HCT116 (cell line): Measurements from ENCODE around the gene TMEM238L. TPM values are rescaled to one million over a fixed set of nuclear protein-coding genes. Genes with fewer than 3 reads are reported as not detected.

Source experiments
- ATAC-seq: fragments of 200-7000 bp; cut with Tn5 transposase; 2 replicates; pipeline ENCODE4 v1.9.1; 2020; ENCODE audit warnings: mild to moderate bottlenecking, moderate library complexity
- BruUV-seq: library from RNA; stranded (reverse); fragments of 400-500 nt; replicated peaks from 2 replicates; lab custom pipeline; 2021; lab: Mats Ljungman, UMichigan
- CTCF ChIA-PET: fragments of 300-600 bp; sonication (Branson Sonifier 250); formaldehyde crosslinking; loops from one replicate; lab custom pipeline; 2021; ENCODE audit warnings: antibody characterized with exemption; lab: Charles Lee
- POLR2A ChIA-PET: fragments of 300-600, 350-600 bp; sonication (Branson Sonifier 250); formaldehyde crosslinking; loops from one replicate; lab custom pipeline; 2021; ENCODE audit warnings: antibody characterized with exemption; lab: Charles Lee
- RAD21 ChIA-PET, 2 experiments: fragments of 300-600 bp; sonication (Branson Sonifier 250); formaldehyde crosslinking; loops; one replicate each; lab custom pipeline; 2023; ENCODE audit warnings: low total read pairs in 2 of 2; ENCODE audit not compliant: uncharacterized antibody in 2 of 2, unreplicated experiment in 2 of 2, low non-redundant PET in 1 of 2; lab: Charles Lee
- DNase-seq: peaks from one replicate; pipeline ENCODE4 v3.0.0-alpha.2; 2010; ENCODE audit warnings: low read depth, low spot score
- H2AFZ ChIP-seq: fragments of 200-600 bp; shearing (Covaris generic), sonication (generic); 2 replicates; pipeline ENCODE4 v1.6.1; 2017; ENCODE audit warnings: low read depth, mixed run types, mixed read lengths, antibody characterized with exemption, low read length; ENCODE audit not compliant: poor library complexity, severe bottlenecking
- H3K27ac ChIP-seq: 2 replicates; pipeline ENCODE4 v1.5.1; 2012; ENCODE audit warnings: low read depth, low read length
- H3K27me3 ChIP-seq: fragments of 200-600 bp; sonication (generic); 2 replicates; pipeline ENCODE4 v1.6.1; 2016; ENCODE audit warnings: mixed run types, low read length, mixed read lengths; ENCODE audit not compliant: insufficient read depth
- H3K36me3 ChIP-seq, 2 experiments: fragments of 200-500 bp in 1 of 2; fragments of 200-600 bp in 1 of 2; sonication (Bioruptor generic) in 1 of 2; sonication (generic) in 1 of 2; 2 replicates each; pipeline versions ENCODE4 v1.5.1 to v1.6.1; 2014 to 2016; ENCODE audit warnings: low read length in 2 of 2, inconsistent platforms in 1 of 2, mixed read lengths in 1 of 2, mixed run types in 1 of 2; ENCODE audit not compliant: insufficient read depth in 2 of 2, control insufficient read depth in 1 of 2
- H3K4me1 ChIP-seq, 2 experiments: fragments of 200-600 bp in 1 of 2; sonication (generic) in 1 of 2; 2 replicates each; pipeline versions ENCODE4 v1.5.1 to v1.6.1; 2012 to 2017; ENCODE audit warnings: low read length in 2 of 2, inconsistent platforms in 1 of 2, mild to moderate bottlenecking in 1 of 2, mixed read lengths in 1 of 2, mixed run types in 1 of 2, moderate library complexity in 1 of 2; ENCODE audit not compliant: insufficient read depth in 2 of 2, control insufficient read depth in 1 of 2
- H3K4me2 ChIP-seq: fragments of 200-600 bp; sonication (generic); 2 replicates; pipeline ENCODE4 v1.6.1; 2017; ENCODE audit warnings: mixed run types, low read length, mixed read lengths
- H3K4me3 ChIP-seq, 2 experiments: fragments of 200-600 bp in 1 of 2; sonication (generic) in 1 of 2; replicated peaks in 1 of 2; 2 replicates each; pipeline ENCODE4 v1.5.1; 2011 to 2016; ENCODE audit warnings: low read length in 2 of 2, control low read depth in 1 of 2, low read depth in 1 of 2, mild to moderate bottlenecking in 1 of 2, mixed read lengths in 1 of 2, mixed run types in 1 of 2
- H3K79me2 ChIP-seq: fragments of 200-600 bp; sonication (generic); 2 replicates; pipeline ENCODE4 v1.6.1; 2017; ENCODE audit warnings: mild to moderate bottlenecking, mixed run types, low read length, moderate library complexity, mixed read lengths; ENCODE audit not compliant: insufficient read depth
- H3K9ac ChIP-seq: fragments of 200-600 bp; sonication (generic); 2 replicates; pipeline ENCODE4 v1.6.1; 2016; ENCODE audit warnings: low read length, mixed read lengths
- H3K9me2 ChIP-seq: fragments of 200-600 bp; sonication (generic), shearing (Covaris generic); 2 replicates; pipeline ENCODE4 v1.6.1; 2017; ENCODE audit warnings: mixed run types, mild to moderate bottlenecking, moderate library complexity; ENCODE audit not compliant: insufficient read depth
- H3K9me3 ChIP-seq, 2 experiments: fragments of 200-500 bp in 1 of 2; fragments of 200-600 bp in 1 of 2; sonication (Bioruptor generic) in 1 of 2; sonication (generic) in 1 of 2; 2 replicates each; pipeline ENCODE4 v1.6.1; 2014 to 2017; ENCODE audit warnings: low read length in 2 of 2, mixed read lengths in 2 of 2, inconsistent platforms in 1 of 2, low read depth in 1 of 2, mild to moderate bottlenecking in 1 of 2, mixed run types in 1 of 2, moderate library complexity in 1 of 2; ENCODE audit not compliant: control insufficient read depth in 1 of 2, insufficient read depth in 1 of 2
- H4K20me1 ChIP-seq: fragments of 200-600 bp; sonication (generic), shearing (Covaris generic); 2 replicates; pipeline ENCODE4 v1.6.1; 2017; ENCODE audit warnings: mixed run types, mild to moderate bottlenecking, moderate library complexity; ENCODE audit not compliant: insufficient read depth
- CBX3 ChIP-seq: IDR thresholded peaks from 2 replicates; pipeline ENCODE4 v1.6.1; 2012; ENCODE audit warnings: low read depth
- CEBPB ChIP-seq: IDR thresholded peaks from 2 replicates; pipeline ENCODE4 v1.6.1; 2012; ENCODE audit warnings: low read depth
- EGR1 ChIP-seq: IDR thresholded peaks from 2 replicates; pipeline ENCODE4 v1.6.1; 2012; ENCODE audit warnings: low read depth
- JUND ChIP-seq: IDR thresholded peaks from 2 replicates; pipeline ENCODE4 v1.6.1; 2012
- POLR2A ChIP-seq: IDR thresholded peaks from 2 replicates; pipeline ENCODE4 v1.7.0; 2011; ENCODE audit warnings: borderline replicate concordance; ENCODE audit not compliant: insufficient read depth, insufficient read length; ENCODE audit errors: extremely low read depth
- SP1 ChIP-seq: IDR thresholded peaks from 2 replicates; pipeline ENCODE4 v1.6.1; 2012; ENCODE audit warnings: low read depth
- TCF7L2 ChIP-seq: IDR thresholded peaks from 2 replicates; pipeline ENCODE4 v1.7.0; 2011; ENCODE audit warnings: borderline replicate concordance, inconsistent platforms; ENCODE audit not compliant: insufficient read depth, insufficient read length; ENCODE audit errors: extremely low read depth
- intact Hi-C: fragments of 100-400 bp; cut with micrococcal nuclease; formaldehyde crosslinking; loops from 2 replicates; pipeline ENCODE4 v1.10.0; 2022
- total RNA-seq: library from RNA; stranded (reverse); gene quantifications from one replicate; pipeline ENCODE4 v1.2.1, GENCODE V29; 2021; ENCODE audit not compliant: unreplicated experiment
- TF ChIP-seq, protein P1 (sequence below): IDR thresholded peaks from 2 replicates; pipeline ENCODE4 v1.6.1; 2012

The TMEM238L gene
- total RNA-seq, 1 experiment from 2014 or later = not detected

DNA sequence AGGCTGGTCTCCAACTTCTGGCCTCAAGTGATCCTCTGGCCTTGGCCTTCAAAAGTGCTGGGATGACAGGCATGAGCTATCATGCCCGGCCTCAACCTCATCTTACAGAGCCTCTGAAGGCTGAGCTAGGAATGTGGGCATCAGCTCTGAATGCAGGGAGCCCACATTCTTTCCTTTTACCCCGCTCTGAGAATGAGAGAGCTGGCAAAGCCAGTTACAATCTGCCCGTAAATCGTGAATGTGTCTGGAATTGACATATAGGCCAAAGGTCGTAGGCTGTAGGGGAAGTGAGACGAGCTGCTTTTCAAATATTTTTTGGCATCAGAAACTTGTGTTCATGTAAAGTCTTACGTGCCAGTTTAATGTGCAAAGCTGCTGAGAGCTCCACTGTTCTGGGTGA, 4.5 kb downstream of the TMEM238L start:
- POLR2A ChIA-PET = no interaction called here
- CTCF ChIA-PET = no interaction called here
- Histone ChIP-seq H4K20me1 (no peaks in the 10 kb centered on the region), H3K27ac (no peak overlapping the region), H3K9me3 (no peaks in the 10 kb centered on the region), H3K9ac (no peak overlapping the region), H2AFZ (no peak overlapping the region), H3K27me3 (0 out of 2 replicates have a peak, but pooled peaks cover 10% of the 10 kb centered on the region), H3K9me2 (no peaks in the 10 kb centered on the region), H3K4me3 (no peak overlapping the region), H3K4me1 (no peaks in the 10 kb centered on the region), H3K4me2 (no peak overlapping the region), H3K36me3 (no peaks in the 10 kb centered on the region), H3K79me2 (no peaks in the 10 kb centered on the region)
- intact Hi-C loops = no loop called here
- ATAC-seq (no peak), DNase-seq (no peak)
- TF ChIP-seq CBX3 = no peak
- no peak for TF ChIP-seq SP1
- TF ChIP-seq POLR2A = no peak
- no peak for TF ChIP-seq CEBPB
- TF ChIP-seq JUND = no peak
- RAD21 ChIA-PET = no interaction called here
- BruUV-seq = no TSS peak

GRCh38 chr17:10798910-10799309, 5.0 kb downstream of the TMEM238L start:
- Histone ChIP-seq H3K4me3 (no peak overlapping the region), H3K27ac (no peak overlapping the region), H3K4me1 (no peaks in the 10 kb centered on the region), H3K9me3 (no peaks in the 10 kb centered on the region), H3K9ac (no peak overlapping the region), H3K9me2 (no peaks in the 10 kb centered on the region), H3K27me3 (0 out of 2 replicates have a peak, but pooled peaks cover 10% of the 10 kb centered on the region), H4K20me1 (no peaks in the 10 kb centered on the region), H3K79me2 (no peaks in the 10 kb centered on the region), H2AFZ (no peak overlapping the region), H3K4me2 (no peak overlapping the region), H3K36me3 (no peaks in the 10 kb centered on the region)
- ChIA-PET CTCF (no interaction called here), RAD21 (no interaction called here), POLR2A (no interaction called here)
- DNase-seq = no peak
- BruUV-seq = no TSS peak
- TF ChIP-seq JUND = no peak
- TF ChIP-seq POLR2A = no peak
- TF ChIP-seq TCF7L2 = no peak
- TF ChIP-seq EGR1 = no peak
- no peak for TF ChIP-seq CEBPB
- TF ChIP-seq, protein P1, sequence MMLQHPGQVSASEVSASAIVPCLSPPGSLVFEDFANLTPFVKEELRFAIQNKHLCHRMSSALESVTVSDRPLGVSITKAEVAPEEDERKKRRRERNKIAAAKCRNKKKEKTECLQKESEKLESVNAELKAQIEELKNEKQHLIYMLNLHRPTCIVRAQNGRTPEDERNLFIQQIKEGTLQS = no peak
- no peak for ATAC-seq
- intact Hi-C loops = no loop called here
